K562 (cell line): ENCODE results near the gene FUT4. TPM values are rescaled to one million over a fixed set of nuclear protein-coding genes. Genes with fewer than 3 reads are reported as not detected.

ENCODE experiments used
- ARID3B ChIP-seq: fragments of 250-450 bp; sonication (Bioruptor Pico); IDR thresholded peaks from 2 replicates; pipeline ENCODE4 v1.4.0; 2020; ENCODE audit warnings: borderline replicate concordance
- DMBX1 ChIP-seq: fragments of 250-450 bp; sonication (Bioruptor Pico); IDR thresholded peaks from 2 replicates; pipeline ENCODE4 v1.8.0; 2022; ENCODE audit warnings: inconsistent platforms, mild to moderate bottlenecking, moderate library complexity, borderline replicate concordance
- ETV1 ChIP-seq: fragments of 450-650 bp; conservative IDR thresholded peaks from 2 replicates; pipeline ENCODE4 v1.6.1; 2016; ENCODE audit warnings: missing genetic modification characterization, control low read depth, low read depth, missing compliant biosample characterization
- FOXO4 ChIP-seq: fragments of 450-650 bp; formaldehyde crosslinking; IDR thresholded peaks from 2 replicates; pipeline ENCODE4 v1.4.0; 2020; ENCODE audit warnings: mild to moderate bottlenecking, moderate library complexity
- GABPB2 ChIP-seq: fragments of 250-450 bp; sonication (Bioruptor Pico); conservative IDR thresholded peaks from 2 replicates; pipeline ENCODE4 v1.5.1; 2021; ENCODE audit warnings: mild to moderate bottlenecking
- HBP1 ChIP-seq: fragments of 450-650 bp; formaldehyde crosslinking; IDR thresholded peaks from 2 replicates; pipeline ENCODE4 v1.4.0; 2022; ENCODE audit warnings: missing genetic modification characterization
- HDAC8 ChIP-seq: fragments of 450-650 bp; IDR thresholded peaks from 2 replicates; pipeline ENCODE4 v1.6.1; 2016; ENCODE audit warnings: mild to moderate bottlenecking, missing genetic modification characterization, moderate library complexity, missing compliant biosample characterization
- HMG20B ChIP-seq: fragments of 250-450 bp; sonication (Bioruptor Pico); IDR thresholded peaks from 2 replicates; pipeline ENCODE4 v1.5.0; 2021; ENCODE audit warnings: mild to moderate bottlenecking
- JUN ChIP-seq, 2 experiments: sonication (generic) in 1 of 2; formaldehyde crosslinking in 1 of 2; IDR thresholded peaks; 2 replicates each; pipeline versions ENCODE4 v1.6.1 to v1.8.0; 2012 to 2022; ENCODE audit warnings: borderline replicate concordance in 2 of 2, mild to moderate bottlenecking in 2 of 2, improper control_type of control experiment in 1 of 2, low read depth in 1 of 2, low read length in 1 of 2, missing genetic modification reagents in 1 of 2
- LARP7 ChIP-seq: fragments of 450-650 bp; IDR thresholded peaks from 2 replicates; pipeline ENCODE4 v1.6.1; 2016
- MBD2 ChIP-seq: sonication (generic); IDR thresholded peaks from 2 replicates; pipeline ENCODE4 v1.6.1; 2016; ENCODE audit warnings: low read depth, borderline replicate concordance
- NFIC ChIP-seq: fragments of 450-650 bp; IDR thresholded peaks from 2 replicates; pipeline ENCODE4 v1.6.1; 2017; ENCODE audit warnings: mild to moderate bottlenecking, inconsistent platforms
- PURB ChIP-seq: sonication (generic); formaldehyde crosslinking; IDR thresholded peaks from 2 replicates; pipeline ENCODE4 v1.9.0; 2021; ENCODE audit warnings: low read depth, mild to moderate bottlenecking, missing genetic modification reagents
- STAT5A ChIP-seq: IDR thresholded peaks from 2 replicates; pipeline ENCODE4 v1.6.1; 2012; ENCODE audit warnings: low read length, inconsistent platforms, borderline replicate concordance
- TRIM24 ChIP-seq, 2 experiments: fragments of 450-650 bp; IDR thresholded peaks; 2 replicates each; pipeline ENCODE4 v1.6.1; 2016
- ZBTB12 ChIP-seq: fragments of 250-450 bp; sonication (Bioruptor Pico); IDR thresholded peaks from 2 replicates; pipeline ENCODE4 v1.4.0; 2020
- ZKSCAN8 ChIP-seq: fragments of 200-800 bp; sonication (Bioruptor generic); IDR thresholded peaks from 2 replicates; pipeline ENCODE4 v1.6.1; 2016; ENCODE audit warnings: missing genetic modification characterization, missing compliant biosample characterization
- ZNF165 ChIP-seq: fragments of 250-450 bp; sonication (Bioruptor Pico); IDR thresholded peaks from 2 replicates; pipeline ENCODE4 v1.4.0; 2020; ENCODE audit warnings: borderline replicate concordance
- ZNF282 ChIP-seq: sonication (generic); formaldehyde crosslinking; IDR thresholded peaks from 2 replicates; pipeline ENCODE4 v1.8.1; 2023; ENCODE audit warnings: missing genetic modification reagents
- ZNF3 ChIP-seq: fragments of 250-450 bp; sonication (Bioruptor Pico); IDR thresholded peaks from 2 replicates; pipeline ENCODE4 v1.5.0; 2021; ENCODE audit warnings: mild to moderate bottlenecking, moderate library complexity
- ZNF766 ChIP-seq: fragments of 200-800 bp; sonication (Bioruptor generic); conservative IDR thresholded peaks from 2 replicates; pipeline ENCODE4 v1.6.1; 2016; ENCODE audit warnings: missing genetic modification characterization, missing compliant biosample characterization
- ZZZ3 ChIP-seq: fragments of 450-650 bp; IDR thresholded peaks from 2 replicates; pipeline ENCODE4 v1.6.1; 2016; ENCODE audit warnings: antibody characterized with exemption, mild to moderate bottlenecking, moderate library complexity
- polyA plus RNA-seq, 8 experiments: library from polyadenylated mRNA; depleted of rRNA in 4 of 8; stranded (reverse) in 5 of 8; unstranded in 3 of 8; fragments of >200 nt; fragmentation: Nextera tagmentation in 2 of 8; fragmentation: Illumina TruSeq in 1 of 8; extraction: Ambion mirVana in 2 of 8; extraction: Trizol in 1 of 8; gene quantifications; 2 replicates each; pipeline versions ENCODE4 v1.2.1 to v1.2.3, GENCODE V29; 2011 to 2014; ENCODE audit warnings: inconsistent platforms in 1 of 8, missing spikeins in 1 of 8
- total RNA-seq, 7 experiments: library from RNA; depleted of rRNA in 6 of 7; stranded (reverse); fragments of >200 nt in 6 of 7; fragmentation: Illumina TruSeq in 2 of 7; extraction: Trizol in 2 of 7; gene quantifications; 2 replicates each; pipeline versions ENCODE4 v1.2.1 to v1.2.3, GENCODE V29; 2011 to 2021; ENCODE audit warnings: low replicate concordance in 1 of 7

The FUT4 gene
- total and polyA plus RNA-seq, 9 of the 15 experiments (the other 6 are each of a cell fraction or from before 2014, with no cell fraction given): 1.1 to 8.9 (median 5.5) TPM

GRCh38 chr11:94543695-94544645 is at the start of gene FUT4 (continued):
- peak in 1 of 2 experiments; percentile 78; a peak in 3 of 4 replicates for TF ChIP-seq TRIM24 (IDR thresholded peaks at IDR 0.05)
- TF ChIP-seq ZNF3 (CRISPR knock-in tag): no peak
- TF ChIP-seq HMG20B (CRISPR knock-in tag): no peak
- peak; percentile 39 for TF ChIP-seq DMBX1 (CRISPR knock-in tag)
- no peak for TF ChIP-seq STAT5A
- peak; percentile 48; the same call in 1 of the 2 replicates for TF ChIP-seq LARP7
- no peak for TF ChIP-seq ZBTB12 (CRISPR knock-in tag)
- no peak for TF ChIP-seq FOXO4
- no peak for TF ChIP-seq HDAC8 (tag)
- TF ChIP-seq PURB: no peak
- TF ChIP-seq MBD2: peak; percentile 49; the same call in 1 of the 2 replicates
- TF ChIP-seq ZNF165 (CRISPR knock-in tag): 0 out of 2 replicates have a peak, but pooled peaks have one; percentile 8
- peak; percentile 22; the same call in 1 of the 2 replicates for TF ChIP-seq JUN (IDR thresholded peaks at IDR 0.05; ENCODE audit: borderline replicate concordance, low read depth, low read length)
- TF ChIP-seq JUN (CRISPR knock-in tag; IDR thresholded peaks at IDR 0.05; ENCODE audit: borderline replicate concordance): no peak; the same call in 1 of the 2 replicates
- 0 out of 2 replicates have a peak, but pooled peaks have one; percentile 38 for TF ChIP-seq ARID3B (CRISPR knock-in tag)
- no peak for TF ChIP-seq ZZZ3
- no peak for TF ChIP-seq GABPB2 (CRISPR knock-in tag)
- peak; percentile 53 for TF ChIP-seq NFIC
- 0 out of 2 replicates have a peak, but pooled peaks have one; percentile 37 for TF ChIP-seq HBP1 (CRISPR knock-in tag)
- TF ChIP-seq ZNF282 (CRISPR knock-in tag): peak; percentile 41; the same call in 1 of the 2 replicates
- TF ChIP-seq ZKSCAN8 (CRISPR knock-in tag): no peak
- no peak for TF ChIP-seq ZNF766
- TF ChIP-seq ETV1: peak; percentile 81
